ENCODE measurements around the gene OTX1. TPM values are rescaled to one million over a fixed set of nuclear protein-coding genes. Genes with fewer than 3 reads are reported as not detected.

Gene OTX1
- total and polyA plus RNA-seq, 2 donors (not counting 1 experiment from before 2014, with no cell fraction given): not detected

DNA sequence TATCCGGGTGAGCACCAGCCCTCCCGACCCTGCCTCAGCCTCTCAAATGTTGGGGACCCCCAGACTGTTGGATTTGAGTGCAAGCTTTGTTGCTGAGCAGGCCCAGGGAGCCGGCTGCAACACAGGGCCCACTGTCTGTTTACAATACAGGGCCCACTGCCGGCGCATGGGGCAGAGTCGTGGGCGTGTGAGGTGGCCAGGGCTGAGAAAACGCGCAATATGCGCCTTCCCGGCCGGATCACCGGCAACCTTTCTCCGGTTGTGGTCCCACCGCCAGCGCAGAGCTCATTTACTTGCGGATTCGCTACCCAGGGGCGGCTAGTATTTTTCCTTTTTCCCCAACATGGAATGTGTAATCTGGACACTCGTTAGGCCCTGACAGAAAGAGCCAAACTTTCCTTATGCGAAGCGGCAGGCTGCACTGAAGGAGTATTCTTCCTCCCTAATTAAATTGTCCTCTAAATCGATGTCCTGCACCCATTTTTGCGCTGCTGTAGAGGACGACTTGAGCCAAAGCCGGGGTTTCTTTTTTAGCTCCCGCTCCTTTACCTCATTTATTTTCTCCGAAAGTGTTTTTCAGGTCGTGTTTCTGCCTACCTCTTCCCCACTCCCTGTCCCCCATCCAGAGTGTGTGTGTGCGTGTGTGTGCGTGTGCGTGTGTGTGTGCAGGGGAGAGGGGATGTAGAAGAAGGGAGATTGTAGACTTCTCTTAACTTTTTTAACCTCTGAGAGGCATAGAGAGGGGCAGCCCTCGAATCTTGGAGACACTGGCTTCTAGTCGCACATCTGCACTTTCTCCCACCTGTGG, 2.7 kb downstream of the OTX1 start:
- Histone ChIP-seq H3K4me2 (replicated peaks; ENCODE audit: low read depth, low read length, poor library complexity, severe bottlenecking) (peak overlapping the region; percentile 84), H3K27ac (ENCODE audit: low read length in 2 of 2) (no peak overlapping the region), H3K4me3 (ENCODE audit: control extremely low read depth in 1 of 5, extremely low read depth in 1 of 5, insufficient read depth in 1 of 5, low read depth in 2 of 5, low read length in 4 of 5) (peak overlapping the region in 1 of 5 experiments; percentile 38), H3K79me2 (ENCODE audit: control insufficient read depth, insufficient read depth, low read length) (no peaks in the 10 kb centered on the region), H3K27me3 (replicated peaks in 1 of 4; ENCODE audit: control extremely low read depth in 1 of 4, control insufficient read depth in 3 of 4, insufficient read depth in 4 of 4, low read length in 3 of 4) (peaks cover 0 to 98% (median 84%) of the 10 kb centered on the region in 4 experiments), H3K9ac (ENCODE audit: low read length) (peak overlapping the region; percentile 45), H2AFZ (ENCODE audit: insufficient read depth, low read depth, low read length, poor library complexity, severe bottlenecking) (peak overlapping the region; percentile 22), H4K20me1 (ENCODE audit: control insufficient read depth, insufficient read depth, low read length, poor library complexity, severe bottlenecking) (no peaks in the 10 kb centered on the region), H3K9me3 (ENCODE audit: control extremely low read depth in 1 of 3, control insufficient read depth in 2 of 3, insufficient read depth in 1 of 3, low read length in 2 of 3) (peaks cover 0 to 84% (median 7%) of the 10 kb centered on the region in 3 donors), H3K36me3 (replicated peaks in 1 of 2; ENCODE audit: control extremely low read depth in 1 of 2, control insufficient read depth in 1 of 2, extremely low read depth in 1 of 2, insufficient read depth in 2 of 2, low read length in 1 of 2) (no peaks in the 10 kb centered on the region), H3K4me1 (ENCODE audit: control insufficient read depth in 2 of 2, insufficient read depth in 2 of 2, low read length in 2 of 2) (peaks cover 94 to 95% of the 10 kb centered on the region in 2 donors)
- intact Hi-C loops (cut with micrococcal nuclease): loop anchor here (5.0 kb wide), 1 partner anchor 346 kb away; the partner anchor contains the start of gene EHBP1
- Mint-ChIP-seq H3K27ac (peak overlapping the region; percentile 41), H3K4me3 (peak overlapping the region; percentile 75), H3K27me3 (peaks cover 85% of the 10 kb centered on the region), H3K4me1 (peaks cover 82% of the 10 kb centered on the region), H3K9me3 (ENCODE audit: insufficient read depth) (no peaks in the 10 kb centered on the region)
- ChIA-PET CTCF (no interaction called here), POLR2A (no interaction called here)
- 12% methylated on average over 26 of the region's 34 CpGs for WGBS (ENCODE audit: insufficient coverage)
- TF ChIP-seq CTCF (IDR thresholded peaks at IDR 0.05) (no peak), EZH2 (IDR thresholded peaks at IDR 0.05; ENCODE audit: borderline replicate concordance, insufficient read depth, low read depth, low read length, poor library complexity, severe bottlenecking) (no peak)
- ATAC-seq (ENCODE audit: low read depth) (no peak), DNase-seq (peak; percentile 46)

All from B cell (primary cell).